Left lung (tissue), 10 donors: Measurements from ENCODE around the gene HDAC4. TPM values are rescaled to one million over a fixed set of nuclear protein-coding genes. Genes with fewer than 3 reads are reported as not detected.
A peak's percentile ranks its signal among the peaks of the same experiment; 100 is the strongest.

Experiments
- ATAC-seq: fragments of 200-7000 bp; cut with Tn5 transposase; one replicate; pipeline ENCODE4 v1.9.1; 2020; ENCODE audit warnings: moderate library complexity
- DNase-seq, 4 donors: peaks; one replicate each; pipeline ENCODE4 v3.0.0-alpha.2; 2013 to 2020
- H3K27ac ChIP-seq, 2 donors: fragments of 200-600 bp; sonication (generic) in 1 of 2; one replicate each; pipeline versions ENCODE4 v1.5.0 to v1.8.0; 2020 to 2021
- H3K27me3 ChIP-seq, 2 donors: fragments of 200-600 bp; sonication (generic) in 1 of 2; one replicate each; pipeline versions ENCODE4 v1.5.0 to v1.8.0; 2020 to 2021
- H3K36me3 ChIP-seq, 2 donors: fragments of 200-600 bp; sonication (generic) in 1 of 2; one replicate each; pipeline versions ENCODE4 v1.5.0 to v1.8.0; 2020 to 2021
- H3K4me1 ChIP-seq, 2 donors: fragments of 200-600 bp; one replicate each; pipeline ENCODE4 v1.8.0; 2021
- H3K4me3 ChIP-seq, 2 donors: fragments of 200-600 bp; sonication (generic) in 1 of 2; one replicate each; pipeline versions ENCODE4 v1.5.0 to v1.8.0; 2020 to 2021; ENCODE audit warnings: mild to moderate bottlenecking in 1 of 2
- H3K9me3 ChIP-seq, 2 donors: fragments of 200-600 bp; sonication (generic) in 1 of 2; one replicate each; pipeline versions ENCODE4 v1.5.0 to v1.8.0; 2020 to 2021
- CTCF ChIP-seq, 2 donors: fragments of 200-600 bp; sonication (generic) in 1 of 2; IDR thresholded peaks; one replicate each; pipeline versions ENCODE4 v1.5.0 to v1.8.0; 2021; ENCODE audit warnings: antibody characterized with exemption in 2 of 2
- intact Hi-C, 2 donors: fragments of 100-400 bp; cut with DNase I; formaldehyde crosslinking; loops; one replicate each; pipeline versions ENCODE4 v1.11.2 to v1.14.2; 2022
- polyA plus RNA-seq, 6 donors: library from polyadenylated mRNA; unstranded; fragments of 120-200 nt; gene quantifications; one replicate each; pipeline ENCODE4 v1.2.1, GENCODE V29; 2013; ENCODE audit not compliant: insufficient read length in 6 of 6
- total RNA-seq, 2 donors: library from RNA; stranded (reverse); fragmentation: NEBNext Ultra II Directional; extraction: Animal tissue kit (Norgen Biotek cat#: 25700); gene quantifications; one replicate each; pipeline ENCODE4 v1.2.1, GENCODE V29; 2021
- donor health status: DM: no; HTN: yes; CAD: no.
- donor health status: DM: no; HTN: no; CAD: no.

HDAC4 gene
- total and polyA plus RNA-seq, 8 donors, result 9.9 to 36.8 (median 12.8) TPM

GRCh38 chr2:239225371-239225851 lies 175.4 kb downstream of the HDAC4 start:
- no peaks in the 10 kb centered on the region for H3K27me3 ChIP-seq
- intact Hi-C loops, result no loop called here
- no peaks in the 10 kb centered on the region for H3K9me3 ChIP-seq
- H3K36me3 ChIP-seq, result no peaks in the 10 kb centered on the region
- ATAC-seq (no peak), DNase-seq (no peak)
- TF ChIP-seq CTCF (IDR thresholded peaks at IDR 0.05), result no peak
- peaks cover 51 to 100% of the 10 kb centered on the region in 2 donors for H3K4me1 ChIP-seq
- peak overlapping the region; percentile 39 to 93 for H3K27ac ChIP-seq
- H3K4me3 ChIP-seq, result no peak overlapping the region

- DNase-seq, result no peak
- intact Hi-C loops, result no loop called here
- no peaks in the 10 kb centered on the region for H3K27me3 ChIP-seq
- H3K9me3 ChIP-seq, result no peaks in the 10 kb centered on the region
- H3K4me3 ChIP-seq, result no peak overlapping the region
- peak overlapping the region; percentile 39 to 93 for H3K27ac ChIP-seq
- peaks cover 54 to 98% of the 10 kb centered on the region in 2 donors for H3K4me1 ChIP-seq
- no peaks in the 10 kb centered on the region for H3K36me3 ChIP-seq
- no peak for ATAC-seq
- TF ChIP-seq CTCF (IDR thresholded peaks at IDR 0.05), result no peak
These were observed 175.9 kb downstream of the HDAC4 start for GRCh38 chr2:239224955-239225354.

- DNase-seq, result peak in 1 of 4 donors; percentile 47
- Histone ChIP-seq H3K9me3 (no peaks in the 10 kb centered on the region), H3K27ac (peak overlapping the region in 1 of 2 donors; percentile 93), H3K4me3 (no peak overlapping the region), H3K36me3 (no peaks in the 10 kb centered on the region), H3K27me3 (no peaks in the 10 kb centered on the region), H3K4me1 (peaks cover 54 to 95% of the 10 kb centered on the region in 2 donors)
- TF ChIP-seq CTCF (IDR thresholded peaks at IDR 0.05), result no peak
- intact Hi-C loops, result no loop called here
- ATAC-seq, result no peak
These were observed 176.6 kb downstream of the HDAC4 start for GRCh38 chr2:239224199-239224570.

DNA sequence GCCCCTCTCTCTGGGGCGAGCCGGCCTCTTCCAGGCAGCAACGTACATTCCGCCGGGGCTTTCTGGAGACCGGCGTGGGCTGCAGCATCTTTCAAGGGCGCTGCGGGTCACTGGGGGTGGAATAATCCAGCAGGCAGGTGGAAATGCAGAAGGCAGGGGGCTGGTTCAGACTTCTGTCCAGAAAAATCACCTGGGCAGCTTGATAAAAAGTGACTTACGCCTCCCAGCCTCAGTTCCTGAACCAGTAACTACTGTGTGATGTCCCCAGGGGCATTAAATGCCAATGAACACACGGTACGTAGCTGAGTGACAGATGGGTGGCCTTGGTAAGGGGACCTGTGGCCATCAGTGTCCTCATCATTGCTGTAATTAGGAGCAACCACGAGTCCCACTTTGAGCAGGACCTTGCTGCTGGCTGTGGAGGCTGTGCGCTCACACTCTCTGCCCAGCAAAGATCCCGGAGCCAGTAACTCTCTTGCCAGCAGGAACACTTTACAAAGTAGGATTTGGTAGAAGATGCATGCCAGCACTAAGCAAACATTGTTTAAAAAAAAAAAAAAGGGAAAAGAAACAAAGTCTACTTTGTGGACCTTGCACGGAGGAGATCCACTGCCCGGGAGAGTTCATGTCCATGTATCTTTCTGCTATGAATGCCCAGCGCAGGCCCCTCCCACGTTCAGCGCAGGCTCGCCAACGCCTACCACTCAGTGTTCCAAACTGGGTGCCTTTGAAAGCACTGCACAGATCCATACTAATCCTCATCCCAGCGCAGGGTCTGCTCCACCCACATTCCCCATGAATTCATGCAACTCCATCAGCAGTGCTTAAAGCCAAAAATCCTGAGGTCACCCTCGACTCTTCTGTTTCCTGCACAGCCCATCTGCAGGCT lies 177.3 kb downstream of the HDAC4 start:
- Histone ChIP-seq H3K4me3 (no peak overlapping the region), H3K9me3 (no peaks in the 10 kb centered on the region), H3K36me3 (no peaks in the 10 kb centered on the region), H3K4me1 (peaks cover 54 to 89% of the 10 kb centered on the region in 2 donors), H3K27me3 (no peaks in the 10 kb centered on the region), H3K27ac (peak overlapping the region; percentile 91 to 93)
- ATAC-seq (peak; percentile 56), DNase-seq (peak in 1 of 4 donors; percentile 84)
- TF ChIP-seq CTCF (IDR thresholded peaks at IDR 0.05), result no peak
- intact Hi-C loops, result no loop called here

DNA sequence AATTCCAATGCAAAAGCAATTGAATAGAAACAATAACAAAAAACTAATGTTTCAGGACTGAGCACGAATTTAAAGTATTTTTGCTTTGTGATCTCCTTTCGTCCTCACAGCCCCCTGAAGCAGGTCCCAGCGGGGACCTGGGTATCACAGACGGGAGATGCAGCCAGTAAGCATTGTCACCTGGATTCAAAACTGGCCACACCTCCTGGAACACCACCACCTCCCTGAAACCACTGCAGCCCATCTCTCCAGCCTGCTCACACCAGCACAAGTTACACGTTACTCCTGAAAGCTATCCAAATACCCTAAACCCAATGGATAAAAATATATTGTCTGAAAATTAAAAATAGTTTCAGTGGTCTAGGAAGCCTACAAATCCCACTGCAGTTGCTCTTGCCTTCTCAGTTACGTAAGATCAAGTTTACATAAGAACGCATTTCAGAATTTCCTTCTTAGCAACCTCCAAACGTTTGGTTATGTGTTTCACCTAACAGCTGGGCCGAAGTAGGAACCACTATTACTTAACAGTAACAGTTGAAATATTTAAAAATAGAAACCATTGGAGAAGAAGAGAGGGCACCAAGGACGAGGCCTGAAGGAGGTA lies 178.0 kb downstream of the HDAC4 start:
- H3K9me3 ChIP-seq, result no peaks in the 10 kb centered on the region
- H3K27ac ChIP-seq, result peak overlapping the region; percentile 91 to 93
- TF ChIP-seq CTCF (IDR thresholded peaks at IDR 0.05), result no peak
- H3K4me3 ChIP-seq, result peak overlapping the region in 1 of 2 donors; percentile 4
- intact Hi-C loops, result no loop called here
- no peaks in the 10 kb centered on the region for H3K27me3 ChIP-seq
- ATAC-seq (peak; percentile 51), DNase-seq (peak in 1 of 4 donors; percentile 70)
- H3K36me3 ChIP-seq, result no peaks in the 10 kb centered on the region
- H3K4me1 ChIP-seq, result peaks cover 54 to 84% of the 10 kb centered on the region in 2 donors
